NCI-H226 (cell line): ENCODE measurements around the gene MAN2A1.
"Not testable (repeated sequence)": the region's sequence is repeated elsewhere in the genome, so short reads cannot be mapped to it uniquely, and the experiment has no call there.

ENCODE experiments used
- DNase-seq: peaks from one replicate; pipeline ENCODE4 v3.0.0-alpha.2; 2015

Gene MAN2A1

GRCh38 chr5:109832207-109833188 lies 142.8 kb downstream of the MAN2A1 start:
- DNase-seq, result not testable (repeated sequence)

GRCh38 chr5:109833946-109834345 lies 144.2 kb downstream of the MAN2A1 start:
- DNase-seq, result no peak

- no peak for DNase-seq
These were observed 146.6 kb downstream of the MAN2A1 start for GRCh38 chr5:109836280-109836679.

GRCh38 chr5:109837231-109837861 lies 147.6 kb downstream of the MAN2A1 start:
- no peak for DNase-seq

GRCh38 chr5:109838157-109838556 lies 148.4 kb downstream of the MAN2A1 start:
- no peak for DNase-seq

GRCh38 chr5:109844148-109844547 lies 154.4 kb downstream of the MAN2A1 start:
- DNase-seq, result no peak

- peak; percentile 57 for DNase-seq
These were observed 155.0 kb downstream of the MAN2A1 start for GRCh38 chr5:109844695-109845094.

- no peak for DNase-seq
These were observed 158.4 kb downstream of the MAN2A1 start for GRCh38 chr5:109848130-109848529.

- DNase-seq, result no peak
These were observed 159.9 kb downstream of the MAN2A1 start for GRCh38 chr5:109849478-109850088.

GRCh38 chr5:109852371-109853155 lies 162.8 kb downstream of the MAN2A1 start:
- DNase-seq, result peak; percentile 47

GRCh38 chr5:109853377-109853776 lies 163.7 kb downstream of the MAN2A1 start:
- peak; percentile 22 for DNase-seq

GRCh38 chr5:109855056-109855455 lies 165.3 kb downstream of the MAN2A1 start:
- DNase-seq, result peak; percentile 40

- DNase-seq, result no peak
These were observed 167.8 kb downstream of the MAN2A1 start for GRCh38 chr5:109857405-109858031.

GRCh38 chr5:109859537-109859936 lies 169.8 kb downstream of the MAN2A1 start:
- no peak for DNase-seq

GRCh38 chr5:109862301-109862700 lies 172.6 kb downstream of the MAN2A1 start:
- no peak for DNase-seq

GRCh38 chr5:109863752-109864151 lies 174.0 kb downstream of the MAN2A1 start:
- DNase-seq, result no peak

- peak; percentile 83 for DNase-seq
These were observed 175.9 kb downstream of the MAN2A1 start for GRCh38 chr5:109865637-109866036.

GRCh38 chr5:109866051-109866450 lies 176.3 kb downstream of the MAN2A1 start:
- peak; percentile 83 for DNase-seq

- DNase-seq, result no peak
These were observed 179.0 kb downstream of the MAN2A1 start for GRCh38 chr5:109868737-109869136.

- DNase-seq, result no peak
These were observed 184.0 kb downstream of the MAN2A1 start for GRCh38 chr5:109873687-109874086.

- DNase-seq, result no peak
These were observed 184.4 kb downstream of the MAN2A1 start for GRCh38 chr5:109874108-109874507.

- DNase-seq, result no peak
These were observed 186.5 kb downstream of the MAN2A1 start for GRCh38 chr5:109876030-109876725.
